SK-N-MC (cell line): ENCODE data around the gene ADGRL3.

Experiments used
- EZH2 ChIP-seq: fragments of 200-600 bp; sonication (generic); IDR thresholded peaks from one replicate; pipeline ENCODE4 v1.6.1; 2017; ENCODE audit warnings: antibody characterized with exemption
- FOXP2 ChIP-seq: optimal IDR thresholded peaks from 2 replicates; pipeline ENCODE3; 2011; ENCODE audit warnings: mild to moderate bottlenecking, moderate library complexity; ENCODE audit not compliant: insufficient read depth; ENCODE audit errors: extremely low read length, control extremely low read depth
- POLR2AphosphoS5 ChIP-seq: IDR thresholded peaks from 2 replicates; pipeline ENCODE4 v1.6.1; 2012; ENCODE audit warnings: mild to moderate bottlenecking, low read depth, low read length, borderline replicate concordance

GRCh38 chr4:61785761-61786160 is 585.6 kb downstream of the ADGRL3 start:
- TF ChIP-seq FOXP2: no peak
- no peak for TF ChIP-seq POLR2AphosphoS5
- TF ChIP-seq EZH2: no peak
